ENCODE data around the gene CCDC116. TPM values are rescaled to one million over a fixed set of nuclear protein-coding genes. Genes with fewer than 3 reads are reported as not detected.

CCDC116 gene
- total and polyA plus RNA-seq, 10 of the 15 experiments (the other 5 are each of a cell fraction or from before 2014, with no cell fraction given), result 0.04 to 0.18 (median 0.04) TPM; not detected in 6

GRCh38 chr22:21641789-21642583, 9.4 kb downstream of the CCDC116 start, which contains the start of gene SDF2L1 (continued):
- TF ChIP-seq TCF7 (IDR thresholded peaks at IDR 0.05; ENCODE audit: borderline replicate concordance) (no peak), IKZF1 (conservative IDR thresholded peaks at IDR 0.05) (peak; percentile 37), BMI1 (IDR thresholded peaks at IDR 0.05; ENCODE audit: borderline replicate concordance) (no peak), BCL11A (IDR thresholded peaks at IDR 0.05; ENCODE audit: low read depth, low read length) (no peak), LARP7 (IDR thresholded peaks at IDR 0.05) (peak; percentile 78), POLR2AphosphoS5 (IDR thresholded peaks at IDR 0.05; ENCODE audit: low read length) (peak; percentile 85), POLR2AphosphoS2 (IDR thresholded peaks at IDR 0.05; ENCODE audit: low read depth, low read length) (no peak), BCL3 (IDR thresholded peaks at IDR 0.05; ENCODE audit: borderline replicate concordance, insufficient read depth, low read depth, low read length, poor library complexity, severe bottlenecking) (peak; percentile 11), MAX (IDR thresholded peaks at IDR 0.05; ENCODE audit: low read depth, low read length) (no peak; the same call in 1 of the 2 replicates), RAD51 (IDR thresholded peaks at IDR 0.05) (no peak), RUNX3 (IDR thresholded peaks at IDR 0.05; ENCODE audit: low read length) (peak; percentile 28; the same call in 1 of the 2 replicates), ZBTB40 (IDR thresholded peaks at IDR 0.05; ENCODE audit: borderline replicate concordance) (no peak), USF1 (IDR thresholded peaks at IDR 0.05; ENCODE audit: borderline replicate concordance, extremely low read length, insufficient read depth, low read depth, low read length) (no peak), CHD1 (IDR thresholded peaks at IDR 0.05; ENCODE audit: low read depth, low read length) (no peak), NFXL1 (IDR thresholded peaks at IDR 0.05; ENCODE audit: borderline replicate concordance) (no peak), JUNB (IDR thresholded peaks at IDR 0.05) (no peak), HSF1 (IDR thresholded peaks at IDR 0.05; ENCODE audit: low read depth, low read length) (no peak), STAT1 (conservative IDR thresholded peaks at IDR 0.05) (0 out of 2 replicates have a peak, but pooled peaks have one; percentile 66), NBN (IDR thresholded peaks at IDR 0.05) (no peak), CREB1 (IDR thresholded peaks at IDR 0.05; ENCODE audit: low read depth) (peak; percentile 70; the same call in 1 of the 2 replicates), SIX5 (IDR thresholded peaks at IDR 0.05; ENCODE audit: low read depth, low read length, severe bottlenecking) (no peak)
